ENCODE data around the gene TNFRSF21.

The TNFRSF21 gene

GRCh38 chr6:47308552-47309290 lies 984 bp downstream of the TNFRSF21 start:
- peaks cover 5% of the 10 kb centered on the region; the same call in 1 of the 2 replicates for H3K4me1 ChIP-seq
- H3K4me3 ChIP-seq: peak overlapping the region; percentile 51
- in situ Hi-C loops (cut with MboI; ENCODE audit: low sequenced_read_pairs): loop anchor here (5.0 kb wide), 1 partner anchor 211 kb away; no protein-coding TSS in a partner anchor
- no peaks in the 10 kb centered on the region for H3K36me3 ChIP-seq (replicated peaks)
- no peaks in the 10 kb centered on the region for H3K9me3 ChIP-seq
- peak in 1 of 2 experiments; percentile 42 for DNase-seq (ENCODE audit: low spot score in 2 of 2)
- peaks cover 5% of the 10 kb centered on the region; the same call in 1 of the 2 replicates for H3K27me3 ChIP-seq (ENCODE audit: low read depth)

GRCh38 chr6:47308198-47308517 lies 1.5 kb downstream of the TNFRSF21 start:
- Histone ChIP-seq H3K4me1 (peaks cover 5% of the 10 kb centered on the region; the same call in 1 of the 2 replicates), H3K4me3 (peak overlapping the region; percentile 51), H3K36me3 (replicated peaks) (no peaks in the 10 kb centered on the region), H3K9me3 (no peaks in the 10 kb centered on the region), H3K27me3 (ENCODE audit: low read depth) (peaks cover 5% of the 10 kb centered on the region; the same call in 1 of the 2 replicates)
- in situ Hi-C loops (cut with MboI; ENCODE audit: low sequenced_read_pairs): loop anchor here (5.0 kb wide), 1 partner anchor 211 kb away; no protein-coding TSS in a partner anchor
- DNase-seq (ENCODE audit: low spot score in 2 of 2): no peak

DNA sequence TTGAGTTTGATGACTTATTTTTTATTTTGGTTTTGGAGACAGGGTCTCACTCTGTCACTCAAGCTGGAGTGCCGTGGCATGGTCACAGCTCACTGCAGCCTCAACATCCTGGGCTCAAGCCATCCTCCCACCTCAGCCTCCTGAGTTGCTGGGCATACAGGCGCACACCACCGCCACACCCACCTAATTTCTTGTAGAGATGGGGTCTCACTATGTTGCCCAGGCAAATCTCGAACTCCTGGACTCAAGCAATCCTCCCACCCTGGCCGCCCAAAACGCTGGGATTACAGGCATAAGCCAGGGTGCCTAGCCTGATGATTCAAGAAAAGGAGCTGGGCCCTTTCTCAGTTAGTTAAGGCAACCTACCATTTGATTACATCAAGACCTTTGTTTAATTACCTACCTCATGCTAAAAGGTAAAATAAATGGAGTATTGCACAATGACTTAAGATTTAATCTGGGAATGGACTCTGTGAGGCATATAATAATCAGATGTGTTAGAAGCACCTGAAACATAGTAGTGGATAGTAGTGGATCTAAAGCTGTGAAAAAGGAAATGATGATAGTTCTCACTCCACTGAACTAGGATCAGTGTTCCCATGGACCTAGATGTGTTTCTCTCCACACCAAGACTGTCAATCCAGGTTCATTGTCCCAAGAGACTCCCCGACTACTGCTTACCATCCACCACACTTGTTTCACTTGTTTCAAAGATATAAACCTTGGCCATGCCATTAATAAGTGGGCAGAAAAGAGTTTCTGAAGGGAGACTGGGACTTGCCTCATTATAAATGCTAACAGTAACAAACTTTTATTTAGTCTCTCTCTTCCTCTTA lies 2.1 kb downstream of the TNFRSF21 start:
- H3K36me3 ChIP-seq (replicated peaks): no peaks in the 10 kb centered on the region
- DNase-seq (ENCODE audit: low spot score in 2 of 2): no peak
- no peaks in the 10 kb centered on the region for H3K9me3 ChIP-seq
- H3K4me3 ChIP-seq: no peak overlapping the region
- H3K4me1 ChIP-seq: peaks cover 5% of the 10 kb centered on the region; the same call in 1 of the 2 replicates
- in situ Hi-C loops (cut with MboI; ENCODE audit: low sequenced_read_pairs): loop anchor here (5.0 kb wide), 1 partner anchor 210 kb away; no protein-coding TSS in a partner anchor
- H3K27me3 ChIP-seq (ENCODE audit: low read depth): peaks cover 5% of the 10 kb centered on the region; the same call in 1 of the 2 replicates

DNA sequence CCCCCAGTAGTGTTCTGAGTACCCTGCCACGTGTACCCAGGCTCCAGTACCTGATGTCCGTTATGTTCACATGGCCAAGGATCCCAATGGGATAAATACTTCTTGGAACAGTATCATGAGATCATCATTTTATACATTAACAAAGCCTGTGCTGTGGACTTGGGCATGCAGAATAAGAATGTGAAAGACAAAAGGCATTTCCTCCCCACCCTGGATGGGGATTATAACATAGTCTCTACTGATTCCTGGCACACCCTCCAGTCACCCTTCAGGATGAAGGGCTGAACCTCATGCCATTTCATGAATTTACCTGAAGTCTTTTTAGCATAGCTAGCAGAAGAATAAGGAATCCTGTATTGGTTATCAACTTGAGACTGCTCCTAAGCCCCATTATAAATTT lies 2.8 kb downstream of the TNFRSF21 start:
- Histone ChIP-seq H3K4me1 (peaks cover 5% of the 10 kb centered on the region; the same call in 1 of the 2 replicates), H3K4me3 (no peak overlapping the region), H3K27me3 (ENCODE audit: low read depth) (peaks cover 3% of the 10 kb centered on the region; the same call in 1 of the 2 replicates), H3K9me3 (no peaks in the 10 kb centered on the region), H3K36me3 (replicated peaks) (no peaks in the 10 kb centered on the region)
- no peak for DNase-seq (ENCODE audit: low spot score in 2 of 2)
- in situ Hi-C loops (cut with MboI; ENCODE audit: low sequenced_read_pairs): loop anchor here (5.0 kb wide), 1 partner anchor 210 kb away; no protein-coding TSS in a partner anchor

DNA sequence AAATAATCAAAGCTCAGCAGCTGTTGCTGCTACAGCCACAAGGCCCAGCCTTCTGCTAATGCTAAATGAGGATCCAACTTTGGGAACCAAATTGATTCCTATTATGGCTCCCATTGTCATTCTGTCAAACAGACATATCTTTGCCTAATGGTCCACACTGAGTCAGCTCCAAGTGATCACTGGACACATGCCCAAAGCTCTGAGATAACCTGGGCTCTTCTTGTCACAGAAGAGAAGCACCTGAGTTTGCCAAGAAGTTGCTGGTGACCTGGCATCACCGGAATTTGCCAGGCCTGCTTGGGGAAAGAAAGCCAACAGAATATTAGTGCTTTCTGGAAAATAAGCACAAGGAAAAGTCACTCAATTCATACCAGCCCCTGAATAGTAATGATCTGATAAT lies 5.8 kb downstream of the TNFRSF21 start:
- Histone ChIP-seq H3K36me3 (replicated peaks) (no peaks in the 10 kb centered on the region), H3K4me3 (no peak overlapping the region), H3K27me3 (ENCODE audit: low read depth) (peaks cover 3% of the 10 kb centered on the region; the same call in 1 of the 2 replicates), H3K4me1 (peaks cover 5% of the 10 kb centered on the region; the same call in 1 of the 2 replicates), H3K9me3 (no peaks in the 10 kb centered on the region)
- DNase-seq (ENCODE audit: low spot score in 2 of 2): no peak
- in situ Hi-C loops (cut with MboI; ENCODE audit: low sequenced_read_pairs): no loop called here

GRCh38 chr6:47303342-47303741 lies 6.4 kb downstream of the TNFRSF21 start:
- H3K4me3 ChIP-seq: no peak overlapping the region
- peaks cover 5% of the 10 kb centered on the region; the same call in 1 of the 2 replicates for H3K4me1 ChIP-seq
- in situ Hi-C loops (cut with MboI; ENCODE audit: low sequenced_read_pairs): no loop called here
- no peaks in the 10 kb centered on the region for H3K9me3 ChIP-seq
- no peak for DNase-seq (ENCODE audit: low spot score in 2 of 2)
- no peaks in the 10 kb centered on the region for H3K36me3 ChIP-seq (replicated peaks)
- 0 out of 2 replicates have a peak, but pooled peaks cover 1% of the 10 kb centered on the region for H3K27me3 ChIP-seq (ENCODE audit: low read depth)

- no peaks in the 10 kb centered on the region for H3K9me3 ChIP-seq
- H3K4me3 ChIP-seq: no peak overlapping the region
- in situ Hi-C loops (cut with MboI; ENCODE audit: low sequenced_read_pairs): no loop called here
- H3K4me1 ChIP-seq: no peaks in the 10 kb centered on the region
- no peaks in the 10 kb centered on the region for H3K36me3 ChIP-seq (replicated peaks)
- no peak for DNase-seq (ENCODE audit: low spot score in 2 of 2)
- no peaks in the 10 kb centered on the region for H3K27me3 ChIP-seq (ENCODE audit: low read depth)
Observed at GRCh38 chr6:47302043-47302442, 7.7 kb downstream of the TNFRSF21 start.

GRCh38 chr6:47301441-47301840 lies 8.3 kb downstream of the TNFRSF21 start:
- Histone ChIP-seq H3K36me3 (replicated peaks) (no peaks in the 10 kb centered on the region), H3K9me3 (no peaks in the 10 kb centered on the region), H3K4me1 (no peaks in the 10 kb centered on the region), H3K4me3 (no peak overlapping the region), H3K27me3 (ENCODE audit: low read depth) (no peaks in the 10 kb centered on the region)
- in situ Hi-C loops (cut with MboI; ENCODE audit: low sequenced_read_pairs): no loop called here
- DNase-seq (ENCODE audit: low spot score in 2 of 2): no peak

DNA sequence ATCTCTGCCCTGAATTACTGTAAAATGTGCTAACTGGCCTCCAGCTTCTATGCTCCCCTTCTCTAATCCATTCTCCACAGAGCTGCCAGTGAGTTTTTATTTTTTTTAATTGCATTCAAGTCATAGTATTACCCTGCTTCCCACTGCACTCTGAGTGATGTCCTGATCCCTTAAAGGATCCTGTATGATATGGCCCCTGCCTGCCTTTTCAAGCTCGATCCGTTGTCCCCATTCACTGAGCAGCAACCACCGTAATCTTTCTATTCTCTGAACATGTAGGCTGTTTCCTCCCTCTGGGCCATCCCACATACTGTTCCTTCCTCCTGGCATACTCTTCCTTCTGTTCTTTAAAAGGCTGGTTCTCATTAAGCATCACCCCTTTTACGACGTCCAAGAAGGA lies 9.3 kb downstream of the TNFRSF21 start:
- in situ Hi-C loops (cut with MboI; ENCODE audit: low sequenced_read_pairs): no loop called here
- no peaks in the 10 kb centered on the region for H3K9me3 ChIP-seq
- no peaks in the 10 kb centered on the region for H3K36me3 ChIP-seq (replicated peaks)
- no peak for DNase-seq (ENCODE audit: low spot score in 2 of 2)
- H3K4me1 ChIP-seq: no peaks in the 10 kb centered on the region
- H3K27me3 ChIP-seq (ENCODE audit: low read depth): no peaks in the 10 kb centered on the region
- H3K4me3 ChIP-seq: no peak overlapping the region

GRCh38 chr6:47299965-47300364 lies 9.7 kb downstream of the TNFRSF21 start:
- no peak for DNase-seq (ENCODE audit: low spot score in 2 of 2)
- Histone ChIP-seq H3K4me3 (no peak overlapping the region), H3K27me3 (ENCODE audit: low read depth) (no peaks in the 10 kb centered on the region), H3K4me1 (no peaks in the 10 kb centered on the region), H3K9me3 (no peaks in the 10 kb centered on the region), H3K36me3 (replicated peaks) (no peaks in the 10 kb centered on the region)
- in situ Hi-C loops (cut with MboI; ENCODE audit: low sequenced_read_pairs): no loop called here

GRCh38 chr6:47298475-47298874 lies 11.2 kb downstream of the TNFRSF21 start:
- Histone ChIP-seq H3K9me3 (no peaks in the 10 kb centered on the region), H3K36me3 (replicated peaks) (no peaks in the 10 kb centered on the region), H3K27me3 (ENCODE audit: low read depth) (no peaks in the 10 kb centered on the region), H3K4me1 (no peaks in the 10 kb centered on the region), H3K4me3 (no peak overlapping the region)
- in situ Hi-C loops (cut with MboI; ENCODE audit: low sequenced_read_pairs): no loop called here
- no peak for DNase-seq (ENCODE audit: low spot score in 2 of 2)

DNA sequence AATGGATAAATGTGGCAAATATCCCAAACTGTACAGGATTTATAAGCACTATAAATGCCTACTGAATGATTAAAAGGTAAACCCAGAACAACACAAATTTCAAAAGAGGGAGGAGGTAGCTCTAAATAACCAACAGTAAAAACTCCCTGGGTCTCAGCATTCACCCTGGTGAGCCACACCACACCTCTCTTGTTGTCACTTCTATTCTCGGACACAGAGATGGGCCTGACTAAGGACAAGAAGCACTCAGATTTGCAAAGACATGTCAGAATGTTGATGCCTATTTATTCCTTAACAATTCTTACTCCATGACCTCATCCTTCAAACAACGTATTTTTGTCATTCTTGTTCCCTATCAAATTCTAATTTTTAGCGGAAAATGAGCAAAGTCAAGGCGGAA lies 14.7 kb downstream of the TNFRSF21 start:
- no peaks in the 10 kb centered on the region for H3K36me3 ChIP-seq (replicated peaks)
- no peak for DNase-seq (ENCODE audit: low spot score in 2 of 2)
- no peaks in the 10 kb centered on the region for H3K9me3 ChIP-seq
- in situ Hi-C loops (cut with MboI; ENCODE audit: low sequenced_read_pairs): no loop called here
- H3K27me3 ChIP-seq (ENCODE audit: low read depth): no peaks in the 10 kb centered on the region
- H3K4me1 ChIP-seq: no peaks in the 10 kb centered on the region
- no peak overlapping the region for H3K4me3 ChIP-seq

GRCh38 chr6:47292944-47293343 lies 16.8 kb downstream of the TNFRSF21 start:
- Histone ChIP-seq H3K4me3 (no peak overlapping the region), H3K4me1 (no peaks in the 10 kb centered on the region), H3K9me3 (no peaks in the 10 kb centered on the region), H3K36me3 (replicated peaks) (no peaks in the 10 kb centered on the region), H3K27me3 (ENCODE audit: low read depth) (no peaks in the 10 kb centered on the region)
- no peak for DNase-seq (ENCODE audit: low spot score in 2 of 2)
- in situ Hi-C loops (cut with MboI; ENCODE audit: low sequenced_read_pairs): no loop called here

DNA sequence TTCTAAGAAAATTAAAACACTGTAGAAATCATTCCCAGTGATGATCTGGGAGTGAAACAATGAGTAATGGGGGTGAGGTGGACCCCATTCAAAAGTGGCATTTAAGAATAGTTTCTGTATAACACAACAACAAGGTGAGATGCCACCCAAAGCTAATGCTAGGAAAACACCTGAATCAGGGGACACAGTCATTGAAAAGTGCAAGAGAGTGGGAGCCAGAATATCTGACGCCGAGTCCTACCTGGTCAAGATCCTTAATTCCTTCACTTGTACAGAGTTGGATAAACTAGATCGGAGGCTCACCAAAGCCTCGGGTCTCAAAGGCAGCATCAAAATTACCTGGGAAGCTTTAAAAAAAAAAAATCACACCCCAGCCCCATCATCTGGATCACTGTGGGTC lies 17.7 kb downstream of the TNFRSF21 start:
- Histone ChIP-seq H3K9me3 (no peaks in the 10 kb centered on the region), H3K27me3 (ENCODE audit: low read depth) (no peaks in the 10 kb centered on the region), H3K4me1 (no peaks in the 10 kb centered on the region), H3K36me3 (replicated peaks) (no peaks in the 10 kb centered on the region), H3K4me3 (no peak overlapping the region)
- DNase-seq (ENCODE audit: low spot score in 2 of 2): no peak
- in situ Hi-C loops (cut with MboI; ENCODE audit: low sequenced_read_pairs): no loop called here

Data from HAP-1 (cell line).